Ovary (tissue), 9 donors: Measurements from ENCODE around the gene SLC25A36. TPM values are rescaled to one million over a fixed set of nuclear protein-coding genes. Genes with fewer than 3 reads are reported as not detected.

Source experiments
- DNase-seq, 5 donors: peaks; one replicate each; pipeline ENCODE4 v3.0.0-alpha.2; 2019 to 2020
- H3K27ac ChIP-seq, 2 donors: fragments of 200-600 bp; one replicate each; pipeline versions ENCODE4 v1.5.1 to v1.8.0; 2019 to 2022
- H3K27me3 ChIP-seq: fragments of 200-600 bp; one replicate; pipeline ENCODE4 v1.8.0; 2022
- H3K36me3 ChIP-seq: fragments of 200-600 bp; sonication (generic); one replicate; pipeline ENCODE4 v1.5.1; 2019
- H3K4me1 ChIP-seq: one replicate; pipeline ENCODE4 v1.8.1; 2013; ENCODE audit warnings: mild to moderate bottlenecking, moderate library complexity; ENCODE audit not compliant: insufficient read depth
- H3K4me3 ChIP-seq: fragments of 200-600 bp; sonication (generic); one replicate; pipeline ENCODE4 v1.5.1; 2017
- H3K9me3 ChIP-seq, 2 donors: fragments of 200-600 bp in 1 of 2; sonication (generic) in 1 of 2; one replicate each; pipeline versions ENCODE4 v1.5.1 to v1.8.1; 2013 to 2019; ENCODE audit warnings: mild to moderate bottlenecking in 1 of 2, moderate library complexity in 1 of 2
- EP300 ChIP-seq: sonication (generic); formaldehyde crosslinking; IDR thresholded peaks from one replicate; pipeline ENCODE4 v1.6.1; 2017; ENCODE audit warnings: antibody characterized with exemption
- POLR2A ChIP-seq: fragments of 450-650 bp; IDR thresholded peaks from one replicate; pipeline ENCODE4 v1.6.1; 2017; ENCODE audit warnings: antibody characterized with exemption, mild to moderate bottlenecking, moderate library complexity
- WGBS, 3 donors: extraction: QIAGEN DNeasy Blood & Tissue Kit in 1 of 3; methylation state at CpG; one replicate each; pipeline versions ENCODE4 v1.1.5 to v1.1.7; 2013 to 2017; 5-methylcytosine and 5-hydroxymethylcytosine counted together
- intact Hi-C, 4 donors: fragments of 100-400 bp; cut with DNase I; formaldehyde crosslinking; loops; one replicate each; pipeline versions ENCODE4 v1.11.0 to v1.15.1; 2022 to 2023
- polyA plus RNA-seq, 2 donors: library from polyadenylated mRNA; stranded (reverse); fragments of 200-250 nt in 1 of 2; fragments of 350-450 nt in 1 of 2; fragmentation: Illumina TruSeq in 1 of 2; extraction: RNeasy Lipid Tissue Mini Kit (QIAGEN cat#74804) in 1 of 2; gene quantifications; one replicate each; pipeline ENCODE4 v1.2.3, GENCODE V29; 2013 to 2014
- total RNA-seq, 7 donors: library from RNA; depleted of rRNA in 2 of 7; stranded (reverse); fragments of >200 nt in 2 of 7; fragmentation: NEBNext Ultra II Directional in 3 of 7; extraction: Animal tissue kit (Norgen Biotek cat#: 25700) in 3 of 7; gene quantifications; one replicate each; pipeline versions ENCODE4 v1.1.0 to v1.2.4, GENCODE V29; 2016 to 2023
- TF ChIP-seq, protein P1 (sequence below), 3 donors: fragments of 450-650 bp in 2 of 3; fragments of 200-600 bp in 1 of 3; IDR thresholded peaks; one replicate each; pipeline versions ENCODE4 v1.5.1 to v1.8.0; 2016 to 2022; ENCODE audit warnings: antibody characterized with exemption in 3 of 3, mild to moderate bottlenecking in 1 of 3
- donor health status: DM: no; HTN: no; CAD: no; lungs with moderate emphysema.
- donor health status: DM: no; HTN: no; CAD: no.
- donor health status: Bipolar disorder and iron deficiency.
- donor health status: DM: yes; HTN: yes; CAD: no.
- donor health status: DM: no; HTN: no; CAD: no.
- donor health status: DM: yes; HTN: yes; CAD: no.

SLC25A36 gene
- total and polyA plus RNA-seq, 9 donors = 34.7 to 99.3 (median 76.4) TPM

DNA sequence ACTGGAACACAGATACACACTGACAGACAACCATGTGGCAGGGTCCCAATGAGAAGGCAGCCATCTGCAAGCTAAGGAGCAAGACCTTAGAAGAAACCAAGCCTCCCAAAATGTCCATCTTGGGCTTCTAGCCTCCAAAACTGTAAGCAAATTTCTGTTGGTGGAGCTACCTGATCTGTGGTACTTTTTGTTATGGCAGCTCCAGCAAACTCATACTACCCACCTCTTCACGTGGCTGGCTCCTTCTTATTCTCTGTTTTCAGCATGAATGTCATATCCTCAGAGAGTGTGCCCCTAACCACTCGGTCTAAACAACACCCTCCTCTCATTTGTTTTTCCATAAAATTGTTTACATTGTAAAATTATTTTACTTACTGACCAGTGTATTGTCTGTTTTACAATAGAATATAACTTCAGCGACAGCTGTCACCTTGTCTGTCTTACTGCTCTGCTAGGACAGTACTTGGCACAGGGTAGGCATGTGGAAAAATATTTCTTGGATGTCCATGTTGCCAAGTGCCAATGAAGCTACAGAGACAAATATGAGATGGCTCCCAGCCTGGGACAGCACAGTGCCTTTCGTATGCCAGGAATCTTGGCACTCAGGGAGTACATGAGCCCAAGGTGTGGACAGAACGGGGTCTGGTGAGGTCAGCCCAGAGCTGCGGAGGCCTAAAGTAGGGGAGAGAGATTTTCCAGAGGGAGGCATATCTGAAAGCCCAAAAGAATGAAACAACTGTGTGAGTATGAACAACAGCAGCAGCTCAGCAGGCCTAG, 17.4 kb upstream of the SLC25A36 start:
- H3K27ac ChIP-seq = no peak overlapping the region
- no peak for DNase-seq
- intact Hi-C loops = no loop called here
- 76 to 82% (median 79%) methylated on average over 6 of the region's 6 CpGs for WGBS, 3 donors
- H3K9me3 ChIP-seq = no peaks in the 10 kb centered on the region
- no peaks in the 10 kb centered on the region for H3K4me1 ChIP-seq
- no peak overlapping the region for H3K4me3 ChIP-seq
- H3K36me3 ChIP-seq = no peaks in the 10 kb centered on the region
- H3K27me3 ChIP-seq = no peaks in the 10 kb centered on the region
- no peak for TF ChIP-seq POLR2A
- TF ChIP-seq EP300 = no peak
- TF ChIP-seq, protein P1, sequence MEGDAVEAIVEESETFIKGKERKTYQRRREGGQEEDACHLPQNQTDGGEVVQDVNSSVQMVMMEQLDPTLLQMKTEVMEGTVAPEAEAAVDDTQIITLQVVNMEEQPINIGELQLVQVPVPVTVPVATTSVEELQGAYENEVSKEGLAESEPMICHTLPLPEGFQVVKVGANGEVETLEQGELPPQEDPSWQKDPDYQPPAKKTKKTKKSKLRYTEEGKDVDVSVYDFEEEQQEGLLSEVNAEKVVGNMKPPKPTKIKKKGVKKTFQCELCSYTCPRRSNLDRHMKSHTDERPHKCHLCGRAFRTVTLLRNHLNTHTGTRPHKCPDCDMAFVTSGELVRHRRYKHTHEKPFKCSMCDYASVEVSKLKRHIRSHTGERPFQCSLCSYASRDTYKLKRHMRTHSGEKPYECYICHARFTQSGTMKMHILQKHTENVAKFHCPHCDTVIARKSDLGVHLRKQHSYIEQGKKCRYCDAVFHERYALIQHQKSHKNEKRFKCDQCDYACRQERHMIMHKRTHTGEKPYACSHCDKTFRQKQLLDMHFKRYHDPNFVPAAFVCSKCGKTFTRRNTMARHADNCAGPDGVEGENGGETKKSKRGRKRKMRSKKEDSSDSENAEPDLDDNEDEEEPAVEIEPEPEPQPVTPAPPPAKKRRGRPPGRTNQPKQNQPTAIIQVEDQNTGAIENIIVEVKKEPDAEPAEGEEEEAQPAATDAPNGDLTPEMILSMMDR (IDR thresholded peaks at IDR 0.05) = no peak

DNA sequence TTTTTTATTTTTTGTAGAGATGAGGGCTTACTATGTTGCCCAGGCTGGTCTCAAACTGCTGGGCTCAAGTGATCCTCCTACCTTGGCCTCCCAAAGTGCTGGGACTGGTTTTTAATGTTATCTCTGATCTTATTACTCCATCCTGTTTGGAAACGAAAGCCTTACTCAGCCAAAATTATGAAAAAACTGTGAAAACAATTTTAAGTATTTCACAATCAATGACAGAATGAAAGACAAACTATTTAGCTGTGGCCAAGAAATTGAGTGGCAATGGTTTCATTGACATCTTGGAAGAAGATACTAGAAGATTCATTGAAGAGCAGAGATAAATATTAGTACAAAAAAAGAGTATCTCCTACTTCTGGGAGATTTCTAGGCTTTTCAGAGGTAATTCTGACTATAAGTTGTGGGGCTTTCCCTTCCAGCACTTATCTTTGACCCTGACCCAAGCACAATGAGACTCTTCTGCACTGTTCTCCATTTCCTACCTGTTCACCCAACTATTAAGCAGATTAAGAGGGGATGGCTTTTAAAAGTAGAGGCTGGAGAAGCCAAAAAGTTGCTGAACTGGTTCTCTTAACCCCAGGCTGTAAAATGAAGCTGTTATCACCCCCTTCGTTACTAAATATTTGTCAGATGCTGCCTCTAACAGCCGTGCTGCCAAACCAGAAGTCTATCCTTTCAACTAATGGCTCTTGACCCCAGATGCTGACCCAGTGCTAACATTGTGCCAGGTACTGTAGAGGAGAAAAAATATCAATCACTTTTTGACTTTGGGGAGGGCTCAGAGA, 14.2 kb upstream of the SLC25A36 start:
- Histone ChIP-seq H3K4me3 (no peak overlapping the region), H3K9me3 (no peaks in the 10 kb centered on the region), H3K4me1 (no peaks in the 10 kb centered on the region), H3K27me3 (no peaks in the 10 kb centered on the region), H3K36me3 (no peaks in the 10 kb centered on the region), H3K27ac (no peak overlapping the region)
- no peak for TF ChIP-seq POLR2A
- TF ChIP-seq EP300 = no peak
- intact Hi-C loops = no loop called here
- DNase-seq = no peak
- 37 to 56% (median 49%) methylated on average over 3 of the region's 3 CpGs for WGBS, 3 donors

DNA sequence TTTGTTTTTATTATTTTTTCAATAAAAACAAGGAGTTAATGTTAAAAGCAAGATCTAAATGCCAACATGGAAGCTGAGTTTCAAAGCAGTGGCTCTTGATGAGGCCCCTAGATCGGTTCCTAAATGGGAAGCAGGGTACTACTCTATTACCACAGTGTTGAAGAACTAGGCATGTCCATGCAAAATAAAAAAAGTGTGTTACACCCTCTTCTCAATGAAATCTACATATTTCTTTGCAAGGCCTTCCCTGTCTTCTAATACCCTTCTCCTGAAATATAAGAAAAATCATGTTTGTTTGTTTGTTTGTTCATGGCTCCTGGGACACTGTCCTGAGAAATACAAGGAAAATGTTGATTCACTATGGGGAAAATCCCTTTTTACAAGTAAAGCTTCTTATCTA, 12.2 kb upstream of the SLC25A36 start:
- Histone ChIP-seq H3K27me3 (no peaks in the 10 kb centered on the region), H3K9me3 (no peaks in the 10 kb centered on the region), H3K36me3 (no peaks in the 10 kb centered on the region), H3K4me3 (no peak overlapping the region), H3K4me1 (no peaks in the 10 kb centered on the region), H3K27ac (no peak overlapping the region)
- WGBS, 3 donors = 84 to 90% (median 86%) methylated on average over 1 of the region's 1 CpG
- no peak for DNase-seq
- intact Hi-C loops = no loop called here
- TF ChIP-seq EP300 = no peak
- TF ChIP-seq, protein P1 (IDR thresholded peaks at IDR 0.05) = no peak
- TF ChIP-seq POLR2A = no peak

DNA sequence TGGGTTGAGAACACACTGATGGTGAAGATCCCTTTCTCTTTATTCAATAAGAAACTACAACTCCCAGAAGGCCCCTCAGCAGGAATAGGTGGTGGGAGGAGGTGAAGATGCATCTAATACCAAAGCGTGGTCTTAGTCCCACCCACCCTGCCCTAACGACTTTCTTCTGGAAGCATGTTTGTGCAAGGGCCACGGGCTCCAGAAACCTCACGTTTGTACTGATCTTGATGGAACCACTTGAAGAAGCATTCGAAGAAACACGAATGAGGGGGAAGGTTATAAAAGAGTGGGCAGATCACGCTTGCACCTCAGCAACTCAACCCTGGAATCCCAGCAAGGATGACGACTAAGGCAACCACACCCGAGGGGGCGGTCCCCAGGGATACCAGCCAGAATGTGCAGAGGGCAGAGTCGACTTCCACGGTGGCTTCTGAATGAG, 10.6 kb upstream of the SLC25A36 start:
- H3K36me3 ChIP-seq = no peaks in the 10 kb centered on the region
- H3K9me3 ChIP-seq = no peaks in the 10 kb centered on the region
- no peak overlapping the region for H3K27ac ChIP-seq
- H3K27me3 ChIP-seq = no peaks in the 10 kb centered on the region
- H3K4me3 ChIP-seq = no peak overlapping the region
- H3K4me1 ChIP-seq = no peaks in the 10 kb centered on the region
- intact Hi-C loops = no loop called here
- no peak for DNase-seq
- WGBS, 3 donors = 9 to 12% (median 11%) methylated on average over 12 of the region's 12 CpGs
- TF ChIP-seq EP300 = no peak
- no peak for TF ChIP-seq POLR2A

DNA sequence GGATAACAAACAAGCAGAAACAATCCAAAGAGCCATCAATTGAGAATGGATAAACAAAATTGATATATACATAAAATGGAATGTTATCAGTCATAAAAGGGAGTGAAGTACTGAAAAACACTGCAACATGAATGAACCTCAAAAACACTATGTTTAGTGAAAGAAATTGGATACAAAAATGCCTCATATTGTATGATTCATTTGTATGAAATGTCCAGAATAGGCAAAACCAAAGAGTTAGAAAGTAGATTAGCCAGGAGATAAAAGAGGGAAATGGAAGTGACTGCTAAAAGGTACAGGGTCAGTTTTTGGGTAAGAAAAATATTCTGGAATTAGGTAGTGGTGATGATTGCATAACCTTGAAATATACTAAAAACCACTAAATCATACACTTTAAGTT, 9.8 kb upstream of the SLC25A36 start:
- no peak for TF ChIP-seq POLR2A
- TF ChIP-seq EP300 = no peak
- TF ChIP-seq, protein P1 (IDR thresholded peaks at IDR 0.05) = no peak
- Histone ChIP-seq H3K4me1 (no peaks in the 10 kb centered on the region), H3K27ac (no peak overlapping the region), H3K27me3 (no peaks in the 10 kb centered on the region), H3K36me3 (no peaks in the 10 kb centered on the region), H3K4me3 (no peak overlapping the region), H3K9me3 (no peaks in the 10 kb centered on the region)
- no peak for DNase-seq
- intact Hi-C loops = no loop called here
